Ovary (tissue), 9 donors: ENCODE results near the gene EXOC6B. TPM values are rescaled to one million over a fixed set of nuclear protein-coding genes. Genes with fewer than 3 reads are reported as not detected.

Experiments used
- DNase-seq, 5 donors: peaks; one replicate each; pipeline ENCODE4 v3.0.0-alpha.2; 2019 to 2020
- H3K27ac ChIP-seq, 2 donors: fragments of 200-600 bp; one replicate each; pipeline versions ENCODE4 v1.5.1 to v1.8.0; 2019 to 2022
- H3K27me3 ChIP-seq: fragments of 200-600 bp; one replicate; pipeline ENCODE4 v1.8.0; 2022
- H3K36me3 ChIP-seq: fragments of 200-600 bp; sonication (generic); one replicate; pipeline ENCODE4 v1.5.1; 2019
- H3K4me1 ChIP-seq: one replicate; pipeline ENCODE4 v1.8.1; 2013; ENCODE audit warnings: mild to moderate bottlenecking, moderate library complexity; ENCODE audit not compliant: insufficient read depth
- H3K4me3 ChIP-seq: fragments of 200-600 bp; sonication (generic); one replicate; pipeline ENCODE4 v1.5.1; 2017
- H3K9me3 ChIP-seq, 2 donors: fragments of 200-600 bp in 1 of 2; sonication (generic) in 1 of 2; one replicate each; pipeline versions ENCODE4 v1.5.1 to v1.8.1; 2013 to 2019; ENCODE audit warnings: mild to moderate bottlenecking in 1 of 2, moderate library complexity in 1 of 2
- EP300 ChIP-seq: sonication (generic); formaldehyde crosslinking; IDR thresholded peaks from one replicate; pipeline ENCODE4 v1.6.1; 2017; ENCODE audit warnings: antibody characterized with exemption
- POLR2A ChIP-seq: fragments of 450-650 bp; IDR thresholded peaks from one replicate; pipeline ENCODE4 v1.6.1; 2017; ENCODE audit warnings: antibody characterized with exemption, mild to moderate bottlenecking, moderate library complexity
- WGBS, 3 donors: extraction: QIAGEN DNeasy Blood & Tissue Kit in 1 of 3; methylation state at CpG; one replicate each; pipeline versions ENCODE4 v1.1.5 to v1.1.7; 2013 to 2017; 5-methylcytosine and 5-hydroxymethylcytosine counted together
- intact Hi-C, 4 donors: fragments of 100-400 bp; cut with DNase I; formaldehyde crosslinking; loops; one replicate each; pipeline versions ENCODE4 v1.11.0 to v1.15.1; 2022 to 2023
- polyA plus RNA-seq, 2 donors: library from polyadenylated mRNA; stranded (reverse); fragments of 200-250 nt in 1 of 2; fragments of 350-450 nt in 1 of 2; fragmentation: Illumina TruSeq in 1 of 2; extraction: RNeasy Lipid Tissue Mini Kit (QIAGEN cat#74804) in 1 of 2; gene quantifications; one replicate each; pipeline ENCODE4 v1.2.3, GENCODE V29; 2013 to 2014
- total RNA-seq, 7 donors: library from RNA; depleted of rRNA in 2 of 7; stranded (reverse); fragments of >200 nt in 2 of 7; fragmentation: NEBNext Ultra II Directional in 3 of 7; extraction: Animal tissue kit (Norgen Biotek cat#: 25700) in 3 of 7; gene quantifications; one replicate each; pipeline versions ENCODE4 v1.1.0 to v1.2.4, GENCODE V29; 2016 to 2023
- TF ChIP-seq, protein P1 (sequence below), 3 donors: fragments of 450-650 bp in 2 of 3; fragments of 200-600 bp in 1 of 3; IDR thresholded peaks; one replicate each; pipeline versions ENCODE4 v1.5.1 to v1.8.0; 2016 to 2022; ENCODE audit warnings: antibody characterized with exemption in 3 of 3, mild to moderate bottlenecking in 1 of 3
- donor health status: DM: no; HTN: no; CAD: no; lungs with moderate emphysema.
- donor health status: DM: no; HTN: no; CAD: no.
- donor health status: Bipolar disorder and iron deficiency.
- donor health status: DM: yes; HTN: yes; CAD: no.
- donor health status: DM: no; HTN: no; CAD: no.
- donor health status: DM: yes; HTN: yes; CAD: no.

Gene EXOC6B
- total and polyA plus RNA-seq, 9 donors, result 11.9 to 84.9 (median 57.8) TPM

DNA sequence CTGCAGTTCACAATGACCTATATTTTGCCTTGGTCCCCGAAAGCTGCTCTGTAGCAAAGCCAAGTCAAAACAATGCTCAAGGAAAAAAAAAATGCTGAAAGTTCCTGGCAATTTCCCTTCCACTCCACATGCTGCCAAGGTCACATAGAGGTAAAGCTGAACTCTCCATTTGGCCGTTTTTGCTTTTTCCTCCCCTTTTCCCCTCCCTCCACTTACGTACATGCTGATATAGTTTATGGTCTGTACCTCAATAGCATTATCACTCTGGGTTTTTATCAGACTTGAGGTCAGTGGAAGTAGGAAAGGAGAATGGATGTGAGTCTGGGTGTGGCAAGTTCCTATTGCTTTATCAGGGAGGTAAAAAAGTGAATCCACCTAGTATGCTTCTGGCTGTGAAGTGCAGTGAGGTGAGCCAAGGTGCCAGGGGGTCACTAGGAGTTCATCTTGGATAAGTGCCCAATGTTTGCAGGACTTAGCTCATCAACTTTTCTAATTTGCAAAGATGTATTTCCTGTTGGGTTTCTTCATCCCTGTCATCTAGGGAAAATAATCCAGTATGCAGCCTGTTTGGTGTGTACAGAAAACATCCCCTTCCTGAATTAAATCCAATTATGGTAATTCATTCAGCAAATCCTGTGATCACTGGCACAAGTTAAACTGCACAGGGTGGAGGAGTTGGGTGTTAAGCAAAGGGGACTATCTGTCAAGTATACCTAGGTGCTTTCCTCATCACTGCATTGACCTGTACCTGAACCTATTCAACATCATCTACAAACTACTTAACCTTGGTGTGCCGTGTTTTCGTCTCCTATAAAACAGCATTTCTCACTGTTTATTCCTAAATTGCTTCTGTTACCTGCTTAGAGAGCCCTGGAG is 553.8 kb downstream of the EXOC6B start:
- Histone ChIP-seq H3K27ac (no peak overlapping the region), H3K4me3 (no peak overlapping the region), H3K4me1 (peaks cover 8% of the 10 kb centered on the region), H3K36me3 (no peaks in the 10 kb centered on the region), H3K9me3 (no peaks in the 10 kb centered on the region), H3K27me3 (no peaks in the 10 kb centered on the region)
- DNase-seq, result peak; percentile 17 to 67 (median 30)
- WGBS, 3 donors, result 30 to 37% (median 32%) methylated on average over 5 of the region's 5 CpGs
- intact Hi-C loops, result no loop called here
- TF ChIP-seq, protein P1, sequence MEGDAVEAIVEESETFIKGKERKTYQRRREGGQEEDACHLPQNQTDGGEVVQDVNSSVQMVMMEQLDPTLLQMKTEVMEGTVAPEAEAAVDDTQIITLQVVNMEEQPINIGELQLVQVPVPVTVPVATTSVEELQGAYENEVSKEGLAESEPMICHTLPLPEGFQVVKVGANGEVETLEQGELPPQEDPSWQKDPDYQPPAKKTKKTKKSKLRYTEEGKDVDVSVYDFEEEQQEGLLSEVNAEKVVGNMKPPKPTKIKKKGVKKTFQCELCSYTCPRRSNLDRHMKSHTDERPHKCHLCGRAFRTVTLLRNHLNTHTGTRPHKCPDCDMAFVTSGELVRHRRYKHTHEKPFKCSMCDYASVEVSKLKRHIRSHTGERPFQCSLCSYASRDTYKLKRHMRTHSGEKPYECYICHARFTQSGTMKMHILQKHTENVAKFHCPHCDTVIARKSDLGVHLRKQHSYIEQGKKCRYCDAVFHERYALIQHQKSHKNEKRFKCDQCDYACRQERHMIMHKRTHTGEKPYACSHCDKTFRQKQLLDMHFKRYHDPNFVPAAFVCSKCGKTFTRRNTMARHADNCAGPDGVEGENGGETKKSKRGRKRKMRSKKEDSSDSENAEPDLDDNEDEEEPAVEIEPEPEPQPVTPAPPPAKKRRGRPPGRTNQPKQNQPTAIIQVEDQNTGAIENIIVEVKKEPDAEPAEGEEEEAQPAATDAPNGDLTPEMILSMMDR (IDR thresholded peaks at IDR 0.05), result no peak
- TF ChIP-seq EP300 (no peak), POLR2A (no peak)

DNA sequence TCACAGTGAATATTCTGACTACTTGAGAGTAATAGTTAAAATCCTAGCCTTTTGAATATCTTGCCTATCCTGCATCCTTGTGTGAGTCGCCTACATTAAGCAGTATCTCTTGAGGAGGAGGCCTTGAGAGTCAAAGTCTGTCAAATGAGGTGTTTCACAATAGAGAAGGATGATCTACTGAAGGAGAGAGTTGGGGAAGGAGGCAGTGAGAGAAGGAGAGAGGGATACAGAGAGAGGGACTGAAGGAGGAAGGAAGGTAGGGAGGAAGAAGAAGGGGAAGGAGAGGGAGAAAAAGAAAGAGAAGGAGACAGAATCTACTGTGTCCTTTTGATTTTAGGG is 554.6 kb downstream of the EXOC6B start:
- H3K4me1 ChIP-seq, result peaks cover 8% of the 10 kb centered on the region
- no peaks in the 10 kb centered on the region for H3K36me3 ChIP-seq
- no peak for DNase-seq
- intact Hi-C loops, result no loop called here
- H3K4me3 ChIP-seq, result no peak overlapping the region
- WGBS, 3 donors, result 11 to 13% (median 11%) methylated on average over 1 of the region's 1 CpG
- TF ChIP-seq, protein P1 (IDR thresholded peaks at IDR 0.05), result no peak
- TF ChIP-seq POLR2A (no peak), EP300 (no peak)
- H3K9me3 ChIP-seq, result no peaks in the 10 kb centered on the region
- no peaks in the 10 kb centered on the region for H3K27me3 ChIP-seq
- H3K27ac ChIP-seq, result no peak overlapping the region

DNA sequence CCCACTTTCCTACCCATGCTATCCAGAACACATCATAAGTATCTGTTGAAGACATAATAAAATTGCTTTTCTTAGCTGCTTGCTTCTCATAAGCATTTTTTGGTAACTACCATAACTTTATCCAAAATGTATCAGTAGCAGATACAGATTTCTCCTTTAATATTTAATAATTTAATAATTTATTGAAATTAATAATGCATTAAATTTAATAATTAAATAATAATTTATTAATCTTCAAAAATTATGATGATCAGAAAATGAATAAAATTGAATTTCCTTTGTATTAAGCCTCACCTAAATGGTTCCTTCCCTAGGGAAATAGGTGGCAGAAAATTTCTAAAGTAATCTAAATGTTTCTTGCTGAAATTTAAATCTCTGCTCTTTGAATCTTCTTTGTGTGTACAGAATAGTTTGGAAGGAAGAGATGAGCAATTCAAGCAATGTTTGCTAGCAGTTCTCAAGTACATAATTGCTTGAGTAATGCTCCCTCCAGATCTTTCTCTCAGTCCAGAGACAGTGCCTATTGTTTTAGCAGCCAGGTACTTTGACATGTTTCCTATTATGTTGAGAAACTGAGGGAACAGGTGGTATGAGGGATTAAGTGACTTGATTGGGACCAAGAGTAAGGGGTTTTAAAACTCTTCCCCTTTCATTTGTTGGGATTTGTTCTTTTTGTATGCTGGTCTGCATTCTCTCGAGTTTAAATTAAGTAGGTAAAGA is 555.1 kb downstream of the EXOC6B start:
- no peak for TF ChIP-seq EP300
- TF ChIP-seq, protein P1 (IDR thresholded peaks at IDR 0.05), result no peak
- TF ChIP-seq POLR2A, result no peak
- Histone ChIP-seq H3K9me3 (no peaks in the 10 kb centered on the region), H3K4me1 (peaks cover 8% of the 10 kb centered on the region), H3K36me3 (no peaks in the 10 kb centered on the region), H3K4me3 (no peak overlapping the region), H3K27me3 (no peaks in the 10 kb centered on the region), H3K27ac (no peak overlapping the region)
- DNase-seq, result no peak
- WGBS, 3 donors, result 69 to 75% (median 74%) methylated on average over 1 of the region's 1 CpG
- intact Hi-C loops, result no loop called here

DNA sequence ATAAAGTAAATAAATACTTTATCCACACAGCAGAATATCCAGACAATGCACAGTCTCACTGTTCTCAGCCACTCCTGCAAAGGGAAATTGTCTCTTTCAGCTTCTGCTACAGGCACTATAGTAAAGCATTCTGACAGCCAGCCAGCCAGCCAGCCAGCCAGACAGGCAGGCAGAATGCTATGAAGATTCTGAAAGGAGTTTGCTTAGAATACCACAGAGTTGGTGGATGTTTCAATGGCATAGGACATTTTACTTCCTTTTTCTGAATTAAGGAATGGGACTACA is 562.1 kb downstream of the EXOC6B start:
- no peak for TF ChIP-seq EP300
- Histone ChIP-seq H3K4me3 (no peak overlapping the region), H3K36me3 (no peaks in the 10 kb centered on the region), H3K4me1 (peaks cover 6% of the 10 kb centered on the region), H3K27me3 (no peaks in the 10 kb centered on the region), H3K9me3 (no peaks in the 10 kb centered on the region), H3K27ac (no peak overlapping the region)
- DNase-seq, result no peak
- intact Hi-C loops, result no loop called here
